GM06990 (cell line): ENCODE results near the gene LMBR1.

Source experiments
- DNase-seq: peaks from one replicate; pipeline ENCODE4 v3.0.0-alpha.2; 2011; ENCODE audit not compliant: insufficient read length; ENCODE audit errors: extremely low read depth
- H3K27me3 ChIP-seq: replicated peaks from 2 replicates; pipeline ENCODE4 v1.6.0; 2011; ENCODE audit warnings: low read length; ENCODE audit not compliant: control insufficient read depth, insufficient read depth
- H3K36me3 ChIP-seq: 2 replicates; pipeline ENCODE4 v1.5.1; 2011; ENCODE audit warnings: low read length; ENCODE audit not compliant: control insufficient read depth, insufficient read depth
- H3K4me3 ChIP-seq: replicated peaks from 2 replicates; pipeline ENCODE4 v1.5.1; 2011; ENCODE audit warnings: low read depth, mild to moderate bottlenecking, control low read depth, low read length
- CTCF ChIP-seq: IDR thresholded peaks from 2 replicates; pipeline ENCODE4 v1.5.1; 2011; ENCODE audit warnings: low read length, control low read depth, mild to moderate bottlenecking, inconsistent platforms; ENCODE audit not compliant: insufficient read depth, poor library complexity, severe bottlenecking

LMBR1 gene

GRCh38 chr7:156634117-156634516 lies 258.9 kb downstream of the LMBR1 start:
- DNase-seq = no peak
- H3K36me3 ChIP-seq = no peaks in the 10 kb centered on the region; the same call in 1 of the 2 replicates
- no peaks in the 10 kb centered on the region for H3K27me3 ChIP-seq
- no peak for TF ChIP-seq CTCF
- H3K4me3 ChIP-seq = no peak overlapping the region

- TF ChIP-seq CTCF = no peak
- no peaks in the 10 kb centered on the region for H3K27me3 ChIP-seq
Observed at GRCh38 chr7:156629873-156630272, 263.1 kb downstream of the LMBR1 start.

GRCh38 chr7:156628562-156628961 lies 264.4 kb downstream of the LMBR1 start:
- DNase-seq = no peak
- TF ChIP-seq CTCF = no peak
- Histone ChIP-seq H3K4me3 (no peak overlapping the region), H3K27me3 (no peaks in the 10 kb centered on the region), H3K36me3 (no peaks in the 10 kb centered on the region)

More at GRCh38 chr7:156629873-156630272, 263.1 kb downstream of the LMBR1 start:
- no peak for DNase-seq
- Histone ChIP-seq H3K36me3 (no peaks in the 10 kb centered on the region), H3K4me3 (no peak overlapping the region)
